Uterus (tissue), 2 donors: ENCODE measurements around the gene UQCR10.

Experiments used
- POLR2A ChIP-seq, 2 donors: fragments of 450-650 bp; IDR thresholded peaks; one replicate each; pipeline ENCODE4 v1.6.1; 2016; ENCODE audit warnings: antibody characterized with exemption in 2 of 2, mild to moderate bottlenecking in 1 of 2, moderate library complexity in 1 of 2
- TF ChIP-seq, protein P1 (sequence below), 4 experiments: fragments of 200-600 bp in 2 of 4; fragments of 450-650 bp in 2 of 4; sonication (generic) in 2 of 4; IDR thresholded peaks; one replicate each; pipeline ENCODE4 v1.5.1; 2016 to 2019; ENCODE audit warnings: antibody characterized with exemption in 4 of 4, mild to moderate bottlenecking in 2 of 4, moderate library complexity in 1 of 4

DNA sequence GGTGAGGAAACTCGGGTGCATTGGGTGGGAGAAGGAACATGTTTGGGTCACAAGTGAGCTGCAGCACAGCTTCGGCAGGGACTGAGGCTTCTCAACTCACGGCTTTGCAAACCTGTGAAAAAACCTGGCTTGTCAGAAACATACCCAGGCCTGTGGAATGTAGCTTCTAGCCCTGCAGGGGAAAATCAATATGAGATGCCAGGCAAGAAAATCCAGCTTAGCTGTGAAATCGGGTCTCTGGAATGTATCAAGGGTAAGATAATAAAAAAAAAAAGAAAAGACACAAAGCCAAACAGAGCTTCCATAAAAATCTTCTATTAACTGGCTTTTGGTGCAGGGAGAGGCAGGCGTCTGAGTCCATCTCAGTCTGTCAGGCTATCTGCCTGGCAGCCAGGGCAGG lies 28.5 kb downstream of the UQCR10 start:
- TF ChIP-seq POLR2A (IDR thresholded peaks at IDR 0.05): no peak
- TF ChIP-seq, protein P1, sequence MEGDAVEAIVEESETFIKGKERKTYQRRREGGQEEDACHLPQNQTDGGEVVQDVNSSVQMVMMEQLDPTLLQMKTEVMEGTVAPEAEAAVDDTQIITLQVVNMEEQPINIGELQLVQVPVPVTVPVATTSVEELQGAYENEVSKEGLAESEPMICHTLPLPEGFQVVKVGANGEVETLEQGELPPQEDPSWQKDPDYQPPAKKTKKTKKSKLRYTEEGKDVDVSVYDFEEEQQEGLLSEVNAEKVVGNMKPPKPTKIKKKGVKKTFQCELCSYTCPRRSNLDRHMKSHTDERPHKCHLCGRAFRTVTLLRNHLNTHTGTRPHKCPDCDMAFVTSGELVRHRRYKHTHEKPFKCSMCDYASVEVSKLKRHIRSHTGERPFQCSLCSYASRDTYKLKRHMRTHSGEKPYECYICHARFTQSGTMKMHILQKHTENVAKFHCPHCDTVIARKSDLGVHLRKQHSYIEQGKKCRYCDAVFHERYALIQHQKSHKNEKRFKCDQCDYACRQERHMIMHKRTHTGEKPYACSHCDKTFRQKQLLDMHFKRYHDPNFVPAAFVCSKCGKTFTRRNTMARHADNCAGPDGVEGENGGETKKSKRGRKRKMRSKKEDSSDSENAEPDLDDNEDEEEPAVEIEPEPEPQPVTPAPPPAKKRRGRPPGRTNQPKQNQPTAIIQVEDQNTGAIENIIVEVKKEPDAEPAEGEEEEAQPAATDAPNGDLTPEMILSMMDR (IDR thresholded peaks at IDR 0.05): no peak
